GM12878 (cell line): Measurements from ENCODE around the gene MYOZ1. TPM values are rescaled to one million over a fixed set of nuclear protein-coding genes. Genes with fewer than 3 reads are reported as not detected.

Experiments
- ATAC-seq: fragments of 200-7000 bp; cut with Tn5 transposase; 3 replicates; pipeline ENCODE4 v1.9.1; 2020; ENCODE audit warnings: mild to moderate bottlenecking, moderate library complexity
- BruUV-seq: library from RNA; stranded (reverse); fragments of 400-500 nt; replicated peaks from 2 replicates; lab custom pipeline; 2021; lab: Mats Ljungman, UMichigan
- CTCF ChIA-PET: fragments of 300-600 bp; sonication (Branson Sonifier 250); formaldehyde crosslinking; extraction: SDS; loops from one replicate; lab custom pipeline; 2021; ENCODE audit warnings: inconsistent platforms; lab: Yijun Ruan, JAX
- POLR2A ChIA-PET: fragments of 350-600 bp; formaldehyde crosslinking; extraction: SDS; loops from one replicate; lab custom pipeline; 2021; ENCODE audit warnings: inconsistent platforms; lab: Charles Lee
- RAD21 ChIA-PET: fragments of 300-600 bp; sonication (Branson Sonifier 250); formaldehyde crosslinking; loops from one replicate; lab custom pipeline; 2023; ENCODE audit warnings: antibody characterized with exemption; ENCODE audit not compliant: unreplicated experiment; lab: Charles Lee
- SMC1A ChIA-PET: fragments of 300-600 bp; sonication (Branson Sonifier 250); formaldehyde crosslinking; loops from one replicate; lab custom pipeline; 2023; ENCODE audit not compliant: unreplicated experiment, uncharacterized antibody; lab: Charles Lee
- DNase-seq: peaks from one replicate; pipeline ENCODE4 v3.0.0-alpha.2; 2011; ENCODE audit warnings: low read depth, low spot score
- FAIRE-seq: peaks from 3 replicates; lab custom pipeline; 2011; peaks lifted over from hg19 to GRCh38; lab: Jason Lieb, UNC
- H2AFZ ChIP-seq: 2 replicates; pipeline ENCODE4 v1.6.0; 2011; ENCODE audit warnings: low read depth, low read length, control low read depth; ENCODE audit not compliant: control insufficient read depth
- H3K27ac ChIP-seq: 2 replicates; pipeline ENCODE4 v1.5.1; 2011; ENCODE audit warnings: control low read depth; ENCODE audit not compliant: control insufficient read depth, insufficient read depth
- H3K27me3 ChIP-seq, 2 experiments: replicated peaks in 1 of 2; 2 replicates each; pipeline versions ENCODE4 v1.6.0 to v1.6.1; 2011; ENCODE audit warnings: low read length in 1 of 2; ENCODE audit not compliant: control insufficient read depth in 2 of 2, insufficient read depth in 2 of 2
- H3K36me3 ChIP-seq, 2 experiments: 2 replicates each; pipeline ENCODE4 v1.5.1; 2011; ENCODE audit warnings: low read length in 1 of 2; ENCODE audit not compliant: control insufficient read depth in 2 of 2, insufficient read depth in 2 of 2
- H3K4me1 ChIP-seq: 2 replicates; pipeline ENCODE4 v1.6.1; 2011; ENCODE audit warnings: mild to moderate bottlenecking, low read length, moderate library complexity, mixed read lengths; ENCODE audit not compliant: control insufficient read depth, insufficient read depth
- H3K4me2 ChIP-seq: 2 replicates; pipeline ENCODE4 v1.6.0; 2011; ENCODE audit warnings: control low read depth; ENCODE audit not compliant: control insufficient read depth, insufficient read depth
- H3K4me3 ChIP-seq: fragments of 200-600 bp; sonication (generic); 2 replicates; pipeline ENCODE4 v1.5.1; 2016
- H3K79me2 ChIP-seq: 2 replicates; pipeline ENCODE4 v1.6.0; 2011; ENCODE audit warnings: low read length; ENCODE audit not compliant: control insufficient read depth, insufficient read depth
- H3K9ac ChIP-seq: 2 replicates; pipeline ENCODE4 v1.8.0; 2011; ENCODE audit warnings: low read length, control low read depth, mixed read lengths; ENCODE audit not compliant: control insufficient read depth, insufficient read depth
- H3K9me3 ChIP-seq: replicated peaks from 3 replicates; pipeline ENCODE4 v1.5.1; 2011; ENCODE audit warnings: mild to moderate bottlenecking, low read length; ENCODE audit not compliant: control insufficient read depth, insufficient read depth
- H4K20me1 ChIP-seq: 2 replicates; pipeline ENCODE4 v1.6.0; 2011; ENCODE audit not compliant: control insufficient read depth, insufficient read depth
- ATF7 ChIP-seq: fragments of 450-650 bp; IDR thresholded peaks from 2 replicates; pipeline ENCODE4 v1.6.1; 2016; ENCODE audit warnings: low read depth, mild to moderate bottlenecking
- CBX3 ChIP-seq: fragments of 200-600 bp; sonication (generic); IDR thresholded peaks from 2 replicates; pipeline ENCODE4 v1.6.1; 2016; ENCODE audit warnings: low read depth, borderline replicate concordance
- CHD1 ChIP-seq: IDR thresholded peaks from 2 replicates; pipeline ENCODE4 v1.6.1; 2012; ENCODE audit warnings: low read depth, low read length, improper control_type of control experiment
- CHD4 ChIP-seq: fragments of 200-600 bp; sonication (generic); IDR thresholded peaks from 2 replicates; pipeline ENCODE4 v1.6.1; 2016; ENCODE audit warnings: mild to moderate bottlenecking
- HDAC6 ChIP-seq: fragments of 200-600 bp; sonication (generic); IDR thresholded peaks from one replicate; pipeline ENCODE4 v1.8.0; 2017; ENCODE audit warnings: antibody characterized with exemption; ENCODE audit not compliant: unreplicated experiment
- NFIC ChIP-seq: IDR thresholded peaks from 2 replicates; pipeline ENCODE4 v1.6.1; 2012; ENCODE audit warnings: low read depth, mild to moderate bottlenecking, inconsistent platforms, low read length, moderate library complexity
- NFXL1 ChIP-seq: fragments of 450-650 bp; IDR thresholded peaks from 2 replicates; pipeline ENCODE4 v1.6.1; 2017; ENCODE audit warnings: antibody characterized with exemption, mild to moderate bottlenecking, borderline replicate concordance
- NR2C2 ChIP-seq: IDR thresholded peaks from 2 replicates; pipeline ENCODE4 v1.6.1; 2011; ENCODE audit warnings: borderline replicate concordance, low read depth; ENCODE audit not compliant: control insufficient read depth, insufficient read length
- POLR2A ChIP-seq: IDR thresholded peaks from 2 replicates; pipeline ENCODE4 v1.6.1; 2011; ENCODE audit warnings: low read depth, mild to moderate bottlenecking, low read length
- POLR2AphosphoS2 ChIP-seq: IDR thresholded peaks from 2 replicates; pipeline ENCODE4 v1.6.1; 2011; ENCODE audit warnings: low read depth, mild to moderate bottlenecking, low read length, improper control_type of control experiment, moderate library complexity
- SIX5 ChIP-seq: IDR thresholded peaks from 2 replicates; pipeline ENCODE4 v1.6.1; 2011; ENCODE audit warnings: mild to moderate bottlenecking, low read depth, low read length, moderate library complexity; ENCODE audit not compliant: severe bottlenecking
- SMAD1 ChIP-seq: fragments of 450-650 bp; IDR thresholded peaks from 2 replicates; pipeline ENCODE4 v1.6.1; 2018; ENCODE audit warnings: mild to moderate bottlenecking, low read depth; ENCODE audit not compliant: partially characterized antibody
- TBL1XR1 ChIP-seq: IDR thresholded peaks from 2 replicates; pipeline ENCODE4 v1.6.1; 2012; ENCODE audit warnings: low read depth, low read length, improper control_type of control experiment
- TCF12 ChIP-seq: IDR thresholded peaks from 2 replicates; pipeline ENCODE4 v1.6.1; 2011; ENCODE audit warnings: low read depth, mild to moderate bottlenecking, low read length
- YBX1 ChIP-seq: fragments of 450-650 bp; IDR thresholded peaks from 2 replicates; pipeline ENCODE4 v1.6.1; 2016; ENCODE audit warnings: antibody characterized with exemption
- ZNF384 ChIP-seq: IDR thresholded peaks from 2 replicates; pipeline ENCODE4 v1.6.1; 2012; ENCODE audit warnings: low read depth, mild to moderate bottlenecking, low read length, improper control_type of control experiment, borderline replicate concordance
- ZZZ3 ChIP-seq: IDR thresholded peaks from 2 replicates; pipeline ENCODE4 v1.6.1; 2011; ENCODE audit warnings: low read depth; ENCODE audit not compliant: control insufficient read depth, insufficient read length
- WGBS: methylation state at CpG from one replicate; pipeline ENCODE4 v1.1.6; 2016; ENCODE audit warnings: low lambda C conversion rate; ENCODE audit not compliant: insufficient replicate concordance, insufficient coverage; ENCODE audit errors: missing lambda C conversion rate; 5-methylcytosine and 5-hydroxymethylcytosine counted together
- in situ Hi-C: fragments of 300-500 bp; cut with MboI; formaldehyde crosslinking; loops from 9 replicates; pipeline ENCODE4 v1.14.3; 2018; ENCODE audit warnings: mixed read lengths
- intact Hi-C: fragments of 100-400 bp; cut with micrococcal nuclease; formaldehyde crosslinking; loops from one replicate; pipeline ENCODE4 v1.14.2; 2022; ENCODE audit not compliant: unreplicated experiment
- polyA plus RNA-seq, 11 experiments: library from polyadenylated mRNA; depleted of rRNA in 4 of 11; unstranded in 6 of 11; stranded (reverse) in 5 of 11; fragments of >200 nt; fragmentation: Nextera tagmentation in 4 of 11; fragmentation: Illumina TruSeq in 1 of 11; extraction: Ambion mirVana in 4 of 11; extraction: Trizol in 1 of 11; gene quantifications; 1 replicate in 1 of 11; 2 replicates in 10 of 11; pipeline versions ENCODE4 v1.2.1 to v1.2.3, GENCODE V29; 2011 to 2016; ENCODE audit warnings: inconsistent platforms in 2 of 11, missing spikeins in 2 of 11, low read depth in 1 of 11
- total RNA-seq, 4 experiments: library from RNA; depleted of rRNA in 3 of 4; stranded (reverse); fragments of >200 nt in 3 of 4; fragmentation: Illumina TruSeq in 1 of 4; extraction: Trizol in 1 of 4; gene quantifications; 2 replicates each; pipeline versions ENCODE4 v1.2.1 to v1.2.3, GENCODE V29; 2013 to 2021
- TF ChIP-seq, protein P1 (sequence below): IDR thresholded peaks from 2 replicates; pipeline ENCODE4 v1.6.1; 2011; ENCODE audit warnings: borderline replicate concordance, low read depth, mild to moderate bottlenecking, moderate library complexity, low read length; ENCODE audit not compliant: insufficient read depth, poor library complexity, severe bottlenecking
- TF ChIP-seq, protein P2 (sequence below): fragments of 450-650 bp; formaldehyde crosslinking; IDR thresholded peaks from 2 replicates; pipeline ENCODE4 v1.4.0; 2022; ENCODE audit warnings: mild to moderate bottlenecking, moderate library complexity

MYOZ1 gene
- total and polyA plus RNA-seq, 10 of the 15 experiments (the other 5 are each of a cell fraction or from before 2014, with no cell fraction given) = 0.05 to 2.0 (median 0.62) TPM

DNA sequence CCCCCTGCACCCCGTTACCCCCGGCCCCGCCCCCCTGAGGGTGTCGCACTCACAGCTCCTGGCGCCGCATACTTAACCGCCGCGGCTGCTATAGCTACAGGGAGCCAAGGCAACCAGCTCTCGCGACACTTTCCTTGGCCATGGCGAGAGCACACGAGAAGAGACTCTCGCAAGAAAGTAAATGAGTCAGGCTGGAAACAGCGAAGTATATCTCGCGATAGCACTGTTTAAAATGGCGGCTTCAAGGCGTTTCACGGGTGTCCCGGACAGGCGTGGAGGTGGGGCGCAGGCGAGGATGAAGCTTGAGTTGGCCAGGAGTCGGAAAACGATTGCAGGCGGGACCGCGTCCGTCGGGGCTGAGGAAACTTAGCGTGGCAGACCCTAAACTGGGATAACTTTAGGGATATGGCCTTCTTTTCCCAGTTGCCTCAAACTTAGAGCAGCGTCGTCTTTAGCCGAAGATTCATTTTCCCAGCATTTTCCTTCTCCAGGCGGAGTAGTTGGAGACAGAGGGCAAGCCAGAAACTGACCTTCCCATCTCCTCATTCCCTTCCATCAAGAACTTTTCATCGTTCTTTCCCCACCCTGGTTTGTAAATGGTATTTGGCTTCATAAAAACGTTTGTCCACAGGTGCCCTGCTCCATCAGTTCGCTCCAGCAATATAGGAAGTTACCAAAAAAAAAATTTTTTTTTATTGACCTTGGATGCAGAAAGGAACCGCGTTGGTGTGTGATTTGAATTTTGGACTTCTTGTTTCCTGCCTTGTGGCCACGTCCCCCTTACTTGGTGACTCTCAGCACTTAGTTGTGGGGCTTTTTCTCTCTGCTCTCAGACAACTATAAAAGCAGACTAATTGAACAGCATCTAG is 15.2 kb downstream of the MYOZ1 start:
- in situ Hi-C loops (no loop called here), intact Hi-C loops (loop anchor here (5.0 kb wide), 1 partner anchor 99 kb away; no protein-coding TSS in a partner anchor)
- Histone ChIP-seq H3K27ac (peak overlapping the region; percentile 95), H3K27me3 (no peaks in the 10 kb centered on the region), H3K79me2 (peaks cover 10% of the 10 kb centered on the region), H3K9me3 (no peaks in the 10 kb centered on the region), H3K4me2 (peak overlapping the region; percentile 82), H3K4me1 (peaks cover 5% of the 10 kb centered on the region), H3K36me3 (no peaks in the 10 kb centered on the region), H3K9ac (peak overlapping the region; percentile 99), H2AFZ (peak overlapping the region; percentile 93), H4K20me1 (no peaks in the 10 kb centered on the region), H3K4me3 (peak overlapping the region; percentile 87)
- FAIRE-seq = peak; percentile 90
- peak; percentile 98 for ATAC-seq
- peak; percentile 98 for DNase-seq
- ChIA-PET SMC1A (interaction anchor here (1.0 to 6.6 kb wide), 7 partner anchors 15 to 96 kb away, joined by 3 to 38 read pairs (median 5); partner anchors contain the start of genes MYOZ1 and USP54), RAD21 (interaction anchor here (0.6 to 7.3 kb wide), 11 partner anchors 18 to 362 kb away, joined by 3 to 33 read pairs (median 3); partner anchors contain the start of genes CFAP70, CHCHD1 and PPP3CB), POLR2A (interaction anchor here (0.5 to 1.6 kb wide), 9 partner anchors 10 to 487 kb away, joined by 3 to 7 read pairs (median 4); no protein-coding TSS in a partner anchor), CTCF (interaction anchor here (0.6 to 7.7 kb wide), 8 partner anchors 17 to 375 kb away, joined by 3 to 60 read pairs (median 3); partner anchors contain the start of gene MYOZ1)
- WGBS = under 1% methylated on average over 39 of the region's 42 CpGs
- TSS peak; percentile 96 for BruUV-seq
- TF ChIP-seq TBL1XR1 (0 out of 2 replicates have a peak, but pooled peaks have one; percentile 20), CBX3 (no peak), POLR2A (peak; percentile 95), SIX5 (peak; percentile 19), NFIC (no peak), POLR2AphosphoS2 (0 out of 2 replicates have a peak, but pooled peaks have one; percentile 66), ZNF384 (no peak), TCF12 (no peak), CHD4 (no peak), SMAD1 (peak; percentile 17), ZZZ3 (no peak), ATF7 (no peak), CHD1 (0 out of 2 replicates have a peak, but pooled peaks have one; percentile 78), NR2C2 (no peak), HDAC6 (no peak), NFXL1 (no peak), YBX1 (no peak)
- TF ChIP-seq, protein P1, sequence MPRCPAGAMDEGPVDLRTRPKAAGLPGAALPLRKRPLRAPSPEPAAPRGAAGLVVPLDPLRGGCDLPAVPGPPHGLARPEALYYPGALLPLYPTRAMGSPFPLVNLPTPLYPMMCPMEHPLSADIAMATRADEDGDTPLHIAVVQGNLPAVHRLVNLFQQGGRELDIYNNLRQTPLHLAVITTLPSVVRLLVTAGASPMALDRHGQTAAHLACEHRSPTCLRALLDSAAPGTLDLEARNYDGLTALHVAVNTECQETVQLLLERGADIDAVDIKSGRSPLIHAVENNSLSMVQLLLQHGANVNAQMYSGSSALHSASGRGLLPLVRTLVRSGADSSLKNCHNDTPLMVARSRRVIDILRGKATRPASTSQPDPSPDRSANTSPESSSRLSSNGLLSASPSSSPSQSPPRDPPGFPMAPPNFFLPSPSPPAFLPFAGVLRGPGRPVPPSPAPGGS = no peak
- TF ChIP-seq, protein P2, sequence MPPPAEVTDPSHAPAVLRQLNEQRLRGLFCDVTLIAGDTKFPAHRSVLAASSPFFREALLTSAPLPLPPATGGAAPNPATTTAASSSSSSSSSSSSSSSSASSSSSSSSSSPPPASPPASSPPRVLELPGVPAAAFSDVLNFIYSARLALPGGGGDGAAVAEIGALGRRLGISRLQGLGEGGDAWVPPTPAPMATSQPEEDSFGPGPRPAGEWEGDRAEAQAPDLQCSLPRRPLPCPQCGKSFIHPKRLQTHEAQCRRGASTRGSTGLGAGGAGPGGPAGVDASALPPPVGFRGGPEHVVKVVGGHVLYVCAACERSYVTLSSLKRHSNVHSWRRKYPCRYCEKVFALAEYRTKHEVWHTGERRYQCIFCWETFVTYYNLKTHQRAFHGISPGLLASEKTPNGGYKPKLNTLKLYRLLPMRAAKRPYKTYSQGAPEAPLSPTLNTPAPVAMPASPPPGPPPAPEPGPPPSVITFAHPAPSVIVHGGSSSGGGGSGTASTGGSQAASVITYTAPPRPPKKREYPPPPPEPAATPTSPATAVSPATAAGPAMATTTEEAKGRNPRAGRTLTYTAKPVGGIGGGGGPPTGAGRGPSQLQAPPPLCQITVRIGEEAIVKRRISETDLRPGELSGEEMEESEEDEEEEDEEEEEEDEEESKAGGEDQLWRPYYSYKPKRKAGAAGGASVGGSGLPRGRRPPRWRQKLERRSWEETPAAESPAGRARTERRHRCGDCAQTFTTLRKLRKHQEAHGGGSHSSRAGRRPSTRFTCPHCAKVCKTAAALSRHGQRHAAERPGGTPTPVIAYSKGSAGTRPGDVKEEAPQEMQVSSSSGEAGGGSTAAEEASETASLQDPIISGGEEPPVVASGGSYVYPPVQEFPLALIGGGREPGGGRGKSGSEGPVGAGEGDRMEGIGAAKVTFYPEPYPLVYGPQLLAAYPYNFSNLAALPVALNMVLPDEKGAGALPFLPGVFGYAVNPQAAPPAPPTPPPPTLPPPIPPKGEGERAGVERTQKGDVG (CRISPR knock-in tag) = no peak
